ENCODE results near the gene CLDN1. TPM values are rescaled to one million over a fixed set of nuclear protein-coding genes. Genes with fewer than 3 reads are reported as not detected.

The CLDN1 gene
- total and polyA plus RNA-seq, 2 donors (not counting 1 experiment from before 2014, with no cell fraction given): not detected

DNA sequence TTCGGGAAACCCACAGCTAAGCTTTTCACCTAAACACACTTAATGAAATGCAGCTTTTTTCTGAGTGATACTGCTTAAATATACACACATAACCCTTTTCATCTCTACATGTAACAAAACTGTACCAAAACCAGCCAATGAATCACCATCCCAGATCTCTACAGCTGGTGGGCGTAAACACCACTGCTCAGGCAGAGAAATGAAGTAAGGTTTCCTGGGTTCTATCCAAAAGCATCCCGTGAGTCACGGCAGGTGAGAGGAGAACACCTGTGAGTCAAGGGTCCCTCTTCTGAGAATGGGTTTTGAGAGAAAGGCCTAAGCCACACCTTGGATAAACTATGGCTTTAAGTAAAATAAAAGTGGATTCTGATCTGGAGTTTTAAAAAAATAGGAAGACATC is 2.6 kb downstream of the CLDN1 start:
- WGBS (ENCODE audit: insufficient coverage): 95% methylated on average over 3 of the region's 4 CpGs
- Mint-ChIP-seq H3K4me3 (no peak overlapping the region), H3K4me1 (peaks cover 16% of the 10 kb centered on the region), H3K27me3 (peaks cover 40% of the 10 kb centered on the region), H3K27ac (no peak overlapping the region), H3K9me3 (ENCODE audit: insufficient read depth) (no peaks in the 10 kb centered on the region)
- no peak overlapping the region for H3K9ac ChIP-seq (ENCODE audit: low read length)
- peaks cover 4 to 12% of the 10 kb centered on the region in 2 donors for H3K4me1 ChIP-seq (ENCODE audit: control insufficient read depth in 2 of 2, insufficient read depth in 2 of 2, low read length in 2 of 2)
- intact Hi-C loops (cut with micrococcal nuclease): no loop called here
- no peak overlapping the region for H3K27ac ChIP-seq (ENCODE audit: low read length in 2 of 2)
- no peak overlapping the region for H2AFZ ChIP-seq (ENCODE audit: insufficient read depth, low read depth, low read length, poor library complexity, severe bottlenecking)
- DNase-seq (no peak), ATAC-seq (ENCODE audit: low read depth) (no peak)
- H3K4me2 ChIP-seq (replicated peaks; ENCODE audit: low read depth, low read length, poor library complexity, severe bottlenecking): no peak overlapping the region
- TF ChIP-seq, protein P1, sequence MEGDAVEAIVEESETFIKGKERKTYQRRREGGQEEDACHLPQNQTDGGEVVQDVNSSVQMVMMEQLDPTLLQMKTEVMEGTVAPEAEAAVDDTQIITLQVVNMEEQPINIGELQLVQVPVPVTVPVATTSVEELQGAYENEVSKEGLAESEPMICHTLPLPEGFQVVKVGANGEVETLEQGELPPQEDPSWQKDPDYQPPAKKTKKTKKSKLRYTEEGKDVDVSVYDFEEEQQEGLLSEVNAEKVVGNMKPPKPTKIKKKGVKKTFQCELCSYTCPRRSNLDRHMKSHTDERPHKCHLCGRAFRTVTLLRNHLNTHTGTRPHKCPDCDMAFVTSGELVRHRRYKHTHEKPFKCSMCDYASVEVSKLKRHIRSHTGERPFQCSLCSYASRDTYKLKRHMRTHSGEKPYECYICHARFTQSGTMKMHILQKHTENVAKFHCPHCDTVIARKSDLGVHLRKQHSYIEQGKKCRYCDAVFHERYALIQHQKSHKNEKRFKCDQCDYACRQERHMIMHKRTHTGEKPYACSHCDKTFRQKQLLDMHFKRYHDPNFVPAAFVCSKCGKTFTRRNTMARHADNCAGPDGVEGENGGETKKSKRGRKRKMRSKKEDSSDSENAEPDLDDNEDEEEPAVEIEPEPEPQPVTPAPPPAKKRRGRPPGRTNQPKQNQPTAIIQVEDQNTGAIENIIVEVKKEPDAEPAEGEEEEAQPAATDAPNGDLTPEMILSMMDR (IDR thresholded peaks at IDR 0.05): no peak
- no peak for TF ChIP-seq EZH2 (IDR thresholded peaks at IDR 0.05; ENCODE audit: borderline replicate concordance, insufficient read depth, low read depth, low read length, poor library complexity, severe bottlenecking)
- POLR2A ChIA-PET: no interaction called here
- H3K27me3 ChIP-seq (replicated peaks in 1 of 4; ENCODE audit: control extremely low read depth in 1 of 4, control insufficient read depth in 3 of 4, insufficient read depth in 4 of 4, low read length in 3 of 4): peaks cover 0 to 22% (median 12%) of the 10 kb centered on the region in 4 experiments
- H3K9me3 ChIP-seq (ENCODE audit: control extremely low read depth in 1 of 3, control insufficient read depth in 2 of 3, insufficient read depth in 1 of 3, low read length in 2 of 3): peaks cover 0 to 2% (median 0%) of the 10 kb centered on the region in 3 donors
- H4K20me1 ChIP-seq (ENCODE audit: control insufficient read depth, insufficient read depth, low read length, poor library complexity, severe bottlenecking): no peaks in the 10 kb centered on the region
- CTCF ChIA-PET: no interaction called here
- H3K79me2 ChIP-seq (ENCODE audit: control insufficient read depth, insufficient read depth, low read length): no peaks in the 10 kb centered on the region
- no peak overlapping the region for H3K4me3 ChIP-seq (ENCODE audit: control extremely low read depth in 1 of 5, extremely low read depth in 1 of 5, insufficient read depth in 1 of 5, low read depth in 2 of 5, low read length in 4 of 5)
- no peaks in the 10 kb centered on the region for H3K36me3 ChIP-seq (replicated peaks in 1 of 2; ENCODE audit: control extremely low read depth in 1 of 2, control insufficient read depth in 1 of 2, extremely low read depth in 1 of 2, insufficient read depth in 2 of 2, low read length in 1 of 2)

DNA sequence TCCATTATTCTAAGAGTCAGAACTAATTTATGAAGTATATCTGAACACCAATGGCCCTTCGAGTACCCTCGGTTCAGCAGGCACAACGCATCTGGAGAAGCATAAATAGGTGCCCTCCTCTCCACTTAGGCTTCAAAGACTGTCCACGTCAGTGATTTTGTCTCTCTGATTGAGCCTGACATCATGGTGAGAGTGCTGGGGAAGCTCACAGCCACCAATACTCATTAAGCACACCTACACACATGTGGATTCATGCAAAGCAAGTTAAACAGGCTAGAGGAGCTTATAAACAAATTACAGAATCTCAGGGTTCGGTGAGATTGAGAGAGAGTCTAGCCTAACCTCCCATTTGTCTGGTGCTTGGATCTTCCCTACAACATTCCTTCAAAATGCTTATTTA is 3.6 kb downstream of the CLDN1 start:
- H4K20me1 ChIP-seq (ENCODE audit: control insufficient read depth, insufficient read depth, low read length, poor library complexity, severe bottlenecking): no peaks in the 10 kb centered on the region
- Mint-ChIP-seq H3K4me3 (no peak overlapping the region), H3K27me3 (peaks cover 34% of the 10 kb centered on the region), H3K9me3 (ENCODE audit: insufficient read depth) (no peaks in the 10 kb centered on the region), H3K27ac (no peak overlapping the region), H3K4me1 (peaks cover 16% of the 10 kb centered on the region)
- WGBS (ENCODE audit: insufficient coverage): 100% methylated on average over 1 of the region's 5 CpGs
- H3K4me2 ChIP-seq (replicated peaks; ENCODE audit: low read depth, low read length, poor library complexity, severe bottlenecking): no peak overlapping the region
- H3K9me3 ChIP-seq (ENCODE audit: control extremely low read depth in 1 of 3, control insufficient read depth in 2 of 3, insufficient read depth in 1 of 3, low read length in 2 of 3): peaks cover 0 to 2% (median 0%) of the 10 kb centered on the region in 3 donors
- intact Hi-C loops (cut with micrococcal nuclease): no loop called here
- no peaks in the 10 kb centered on the region for H3K36me3 ChIP-seq (replicated peaks in 1 of 2; ENCODE audit: control extremely low read depth in 1 of 2, control insufficient read depth in 1 of 2, extremely low read depth in 1 of 2, insufficient read depth in 2 of 2, low read length in 1 of 2)
- H3K79me2 ChIP-seq (ENCODE audit: control insufficient read depth, insufficient read depth, low read length): no peaks in the 10 kb centered on the region
- H3K9ac ChIP-seq (ENCODE audit: low read length): no peak overlapping the region
- peaks cover 0 to 20% (median 11%) of the 10 kb centered on the region in 4 experiments for H3K27me3 ChIP-seq (replicated peaks in 1 of 4; ENCODE audit: control extremely low read depth in 1 of 4, control insufficient read depth in 3 of 4, insufficient read depth in 4 of 4, low read length in 3 of 4)
- H3K4me1 ChIP-seq (ENCODE audit: control insufficient read depth in 2 of 2, insufficient read depth in 2 of 2, low read length in 2 of 2): peaks cover 4 to 12% of the 10 kb centered on the region in 2 donors
- no peak for ATAC-seq (ENCODE audit: low read depth)
- DNase-seq: no peak
- POLR2A ChIA-PET: no interaction called here
- no peak overlapping the region for H2AFZ ChIP-seq (ENCODE audit: insufficient read depth, low read depth, low read length, poor library complexity, severe bottlenecking)
- no peak overlapping the region for H3K27ac ChIP-seq (ENCODE audit: low read length in 2 of 2)
- CTCF ChIA-PET: no interaction called here
- H3K4me3 ChIP-seq (ENCODE audit: control extremely low read depth in 1 of 5, extremely low read depth in 1 of 5, insufficient read depth in 1 of 5, low read depth in 2 of 5, low read length in 4 of 5): no peak overlapping the region
- TF ChIP-seq, protein P1 (IDR thresholded peaks at IDR 0.05): no peak
- no peak for TF ChIP-seq EZH2 (IDR thresholded peaks at IDR 0.05; ENCODE audit: borderline replicate concordance, insufficient read depth, low read depth, low read length, poor library complexity, severe bottlenecking)
